ENCODE measurements around the gene POTEM.
"Not testable (repeated sequence)": the region's sequence is repeated elsewhere in the genome, so short reads cannot be mapped to it uniquely, and the experiment has no call there.

DNA sequence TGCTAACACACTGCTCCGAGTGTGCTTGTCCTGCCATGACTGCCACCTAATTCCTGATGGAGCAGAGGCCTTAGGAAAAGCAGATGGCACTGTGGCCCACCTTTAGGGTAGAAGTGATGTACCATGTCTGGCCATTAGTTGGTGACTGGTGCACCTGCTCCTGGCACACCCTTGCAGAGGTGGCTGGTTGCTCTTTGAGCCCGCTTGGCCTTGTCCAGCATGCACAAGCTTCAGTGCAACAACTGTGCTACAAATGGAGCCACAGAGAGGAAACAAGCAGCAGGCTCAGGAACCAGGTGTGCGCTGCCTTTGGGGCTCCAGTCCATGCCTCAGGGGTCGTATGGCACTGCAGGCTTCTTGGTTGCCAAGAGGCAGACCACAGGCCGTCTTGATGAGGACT, 44.5 kb downstream of the POTEM start:
- TF ChIP-seq POLR2A (IDR thresholded peaks at IDR 0.05; ENCODE audit: insufficient read depth in 1 of 2, low read depth in 2 of 2, low read length in 2 of 2); RBM22 (optimal IDR thresholded peaks at IDR 0.05; ENCODE audit: low read length); ZNF230 (CRISPR knock-in tag; IDR thresholded peaks at IDR 0.05); PAWR (CRISPR knock-in tag; IDR thresholded peaks at IDR 0.05; ENCODE audit: borderline replicate concordance); SRSF4 (IDR thresholded peaks at IDR 0.05; ENCODE audit: low read depth, low read length, poor library complexity, severe bottlenecking); TAF1 (CRISPR knock-in tag; IDR thresholded peaks at IDR 0.05); ZNF660 (CRISPR knock-in tag; IDR thresholded peaks at IDR 0.05; ENCODE audit: borderline replicate concordance, low read depth); ZBTB8A (CRISPR knock-in tag; IDR thresholded peaks at IDR 0.05; ENCODE audit: borderline replicate concordance, low read depth): not testable (repeated sequence)
- TF ChIP-seq, protein P1, sequence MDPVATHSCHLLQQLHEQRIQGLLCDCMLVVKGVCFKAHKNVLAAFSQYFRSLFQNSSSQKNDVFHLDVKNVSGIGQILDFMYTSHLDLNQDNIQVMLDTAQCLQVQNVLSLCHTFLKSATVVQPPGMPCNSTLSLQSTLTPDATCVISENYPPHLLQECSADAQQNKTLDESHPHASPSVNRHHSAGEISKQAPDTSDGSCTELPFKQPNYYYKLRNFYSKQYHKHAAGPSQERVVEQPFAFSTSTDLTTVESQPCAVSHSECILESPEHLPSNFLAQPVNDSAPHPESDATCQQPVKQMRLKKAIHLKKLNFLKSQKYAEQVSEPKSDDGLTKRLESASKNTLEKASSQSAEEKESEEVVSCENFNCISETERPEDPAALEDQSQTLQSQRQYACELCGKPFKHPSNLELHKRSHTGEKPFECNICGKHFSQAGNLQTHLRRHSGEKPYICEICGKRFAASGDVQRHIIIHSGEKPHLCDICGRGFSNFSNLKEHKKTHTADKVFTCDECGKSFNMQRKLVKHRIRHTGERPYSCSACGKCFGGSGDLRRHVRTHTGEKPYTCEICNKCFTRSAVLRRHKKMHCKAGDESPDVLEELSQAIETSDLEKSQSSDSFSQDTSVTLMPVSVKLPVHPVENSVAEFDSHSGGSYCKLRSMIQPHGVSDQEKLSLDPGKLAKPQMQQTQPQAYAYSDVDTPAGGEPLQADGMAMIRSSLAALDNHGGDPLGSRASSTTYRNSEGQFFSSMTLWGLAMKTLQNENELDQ (CRISPR knock-in tag; IDR thresholded peaks at IDR 0.05; ENCODE audit: borderline replicate concordance) = not testable (repeated sequence)
